Activated T-helper 1 cell treated with anti-CD3 and anti-CD28 coated beads, Interleukin-12 subunit alpha, Interleukin-12 subunit beta, Interleukin-2, Interleukin-4 antibody, amounts not matched to agents 30 ng/mL and 10 ng/mL and 1 ng/mL, durations not matched to agents 14 hours and 24 hours and 36 hours (primary cell): ENCODE measurements around the gene CYP11A1. TPM values are rescaled to one million over a fixed set of nuclear protein-coding genes. Genes with fewer than 3 reads are reported as not detected.

Experiments used
- DNase-seq: peaks from one replicate; pipeline ENCODE4 v3.0.0; 2021; ENCODE audit warnings: low spot score
- H3K27ac Mint-ChIP-seq: one replicate; pipeline ENCODE4 v1.8.0; 2021; ENCODE audit warnings: mild to moderate bottlenecking, mixed read lengths
- H3K27me3 Mint-ChIP-seq: one replicate; pipeline ENCODE4 v1.8.0; 2022; ENCODE audit warnings: mild to moderate bottlenecking, moderate library complexity, mixed read lengths; ENCODE audit not compliant: insufficient read depth
- H3K36me3 Mint-ChIP-seq: one replicate; pipeline ENCODE4 v1.8.0; 2021; ENCODE audit warnings: low read depth, mixed read lengths
- H3K4me1 Mint-ChIP-seq: one replicate; pipeline ENCODE4 v1.8.0; 2021; ENCODE audit warnings: low read depth, mixed read lengths
- H3K4me3 Mint-ChIP-seq: one replicate; pipeline ENCODE4 v1.8.0; 2021; ENCODE audit warnings: mild to moderate bottlenecking, moderate library complexity, mixed read lengths
- H3K9me3 Mint-ChIP-seq: one replicate; pipeline ENCODE4 v1.8.0; 2021; ENCODE audit warnings: mixed read lengths
- intact Hi-C: fragments of 100-400 bp; cut with micrococcal nuclease; formaldehyde crosslinking; loops from one replicate; pipeline ENCODE4 v1.15.1; 2024
- total RNA-seq: library from RNA; stranded (reverse); gene quantifications from 2 replicates; pipeline ENCODE4 v1.2.3, GENCODE V29; 2022

The CYP11A1 gene
- total RNA-seq, 1 donor from 2014 or later, result not detected

GRCh38 chr15:74312445-74313007, 54.9 kb downstream of the CYP11A1 start:
- intact Hi-C loops, result no loop called here
- no peaks in the 10 kb centered on the region for H3K36me3 Mint-ChIP-seq
- no peak overlapping the region for H3K27ac Mint-ChIP-seq
- peaks cover 17% of the 10 kb centered on the region for H3K27me3 Mint-ChIP-seq
- H3K9me3 Mint-ChIP-seq, result no peaks in the 10 kb centered on the region
- no peak for DNase-seq
- H3K4me3 Mint-ChIP-seq, result no peak overlapping the region
- no peaks in the 10 kb centered on the region for H3K4me1 Mint-ChIP-seq

- H3K4me3 Mint-ChIP-seq, result no peak overlapping the region
- H3K4me1 Mint-ChIP-seq, result no peaks in the 10 kb centered on the region
- DNase-seq, result no peak
- no peaks in the 10 kb centered on the region for H3K9me3 Mint-ChIP-seq
- H3K27ac Mint-ChIP-seq, result no peak overlapping the region
- no peaks in the 10 kb centered on the region for H3K36me3 Mint-ChIP-seq
- peaks cover 22% of the 10 kb centered on the region for H3K27me3 Mint-ChIP-seq
- intact Hi-C loops, result no loop called here
These were observed 55.6 kb downstream of the CYP11A1 start for GRCh38 chr15:74311734-74312444.

GRCh38 chr15:74307827-74308811, 59.3 kb downstream of the CYP11A1 start:
- intact Hi-C loops, result no loop called here
- DNase-seq, result no peak
- H3K36me3 Mint-ChIP-seq, result no peaks in the 10 kb centered on the region

GRCh38 chr15:74306781-74307217, 60.6 kb downstream of the CYP11A1 start:
- Mint-ChIP-seq H3K4me3 (no peak overlapping the region), H3K36me3 (no peaks in the 10 kb centered on the region), H3K4me1 (no peaks in the 10 kb centered on the region), H3K27ac (no peak overlapping the region), H3K9me3 (no peaks in the 10 kb centered on the region), H3K27me3 (peaks cover 28% of the 10 kb centered on the region)
- DNase-seq, result no peak
- intact Hi-C loops, result no loop called here

More at GRCh38 chr15:74307827-74308811, 59.3 kb downstream of the CYP11A1 start:
- no peaks in the 10 kb centered on the region for H3K4me1 Mint-ChIP-seq
- peaks cover 27% of the 10 kb centered on the region for H3K27me3 Mint-ChIP-seq
- no peaks in the 10 kb centered on the region for H3K9me3 Mint-ChIP-seq
- no peak overlapping the region for H3K4me3 Mint-ChIP-seq
- no peak overlapping the region for H3K27ac Mint-ChIP-seq

GRCh38 chr15:74305687-74306086, 61.8 kb downstream of the CYP11A1 start:
- Mint-ChIP-seq H3K36me3 (no peaks in the 10 kb centered on the region), H3K27ac (no peak overlapping the region), H3K27me3 (peaks cover 31% of the 10 kb centered on the region), H3K4me1 (no peaks in the 10 kb centered on the region), H3K4me3 (no peak overlapping the region), H3K9me3 (no peaks in the 10 kb centered on the region)
- intact Hi-C loops, result no loop called here
- no peak for DNase-seq

GRCh38 chr15:74304431-74304830, 63.0 kb downstream of the CYP11A1 start:
- intact Hi-C loops, result no loop called here
- Mint-ChIP-seq H3K4me3 (no peak overlapping the region), H3K36me3 (no peaks in the 10 kb centered on the region), H3K4me1 (no peaks in the 10 kb centered on the region), H3K27me3 (peaks cover 29% of the 10 kb centered on the region), H3K27ac (no peak overlapping the region), H3K9me3 (no peaks in the 10 kb centered on the region)
- no peak for DNase-seq

- no peak for DNase-seq
- Mint-ChIP-seq H3K9me3 (no peaks in the 10 kb centered on the region), H3K27me3 (peaks cover 25% of the 10 kb centered on the region), H3K27ac (no peak overlapping the region), H3K4me1 (no peaks in the 10 kb centered on the region), H3K36me3 (no peaks in the 10 kb centered on the region), H3K4me3 (no peak overlapping the region)
- intact Hi-C loops, result loop anchor here (1.0 kb wide), 1 partner anchor 177 kb away; no protein-coding TSS in a partner anchor
These were observed 63.6 kb downstream of the CYP11A1 start for GRCh38 chr15:74303741-74304309.

GRCh38 chr15:74302821-74303359, 64.6 kb downstream of the CYP11A1 start:
- intact Hi-C loops, result loop anchor here (1.0 kb wide), 1 partner anchor 176 kb away; no protein-coding TSS in a partner anchor
- DNase-seq, result no peak
- Mint-ChIP-seq H3K36me3 (no peaks in the 10 kb centered on the region), H3K4me1 (no peaks in the 10 kb centered on the region), H3K27ac (no peak overlapping the region), H3K4me3 (no peak overlapping the region), H3K27me3 (peaks cover 22% of the 10 kb centered on the region), H3K9me3 (no peaks in the 10 kb centered on the region)

GRCh38 chr15:74301583-74302361, 65.7 kb downstream of the CYP11A1 start:
- no peak overlapping the region for H3K4me3 Mint-ChIP-seq
- H3K36me3 Mint-ChIP-seq, result no peaks in the 10 kb centered on the region
- no peak overlapping the region for H3K27ac Mint-ChIP-seq
- DNase-seq, result no peak
- intact Hi-C loops, result no loop called here
- H3K4me1 Mint-ChIP-seq, result no peaks in the 10 kb centered on the region
- no peaks in the 10 kb centered on the region for H3K9me3 Mint-ChIP-seq
- H3K27me3 Mint-ChIP-seq, result peaks cover 14% of the 10 kb centered on the region

- no peak for DNase-seq
- no peaks in the 10 kb centered on the region for H3K4me1 Mint-ChIP-seq
- no peaks in the 10 kb centered on the region for H3K36me3 Mint-ChIP-seq
- no peak overlapping the region for H3K4me3 Mint-ChIP-seq
- peaks cover 12% of the 10 kb centered on the region for H3K27me3 Mint-ChIP-seq
- no peak overlapping the region for H3K27ac Mint-ChIP-seq
- intact Hi-C loops, result no loop called here
- no peaks in the 10 kb centered on the region for H3K9me3 Mint-ChIP-seq
These were observed 67.2 kb downstream of the CYP11A1 start for GRCh38 chr15:74300057-74300795.

- H3K27ac Mint-ChIP-seq, result no peak overlapping the region
- H3K9me3 Mint-ChIP-seq, result no peaks in the 10 kb centered on the region
- no peaks in the 10 kb centered on the region for H3K4me1 Mint-ChIP-seq
- intact Hi-C loops, result no loop called here
- no peak for DNase-seq
- H3K27me3 Mint-ChIP-seq, result peaks cover 12% of the 10 kb centered on the region
- no peaks in the 10 kb centered on the region for H3K36me3 Mint-ChIP-seq
- H3K4me3 Mint-ChIP-seq, result no peak overlapping the region
These were observed 69.6 kb downstream of the CYP11A1 start for GRCh38 chr15:74297887-74298286.
